Stimulated activated CD8-positive, alpha-beta memory T cell treated with anti-CD3 and anti-CD28 coated beads, Interleukin-12 subunit alpha, Interleukin-12 subunit beta, amount 100 ng/mL, for 24 hours (primary cell): ENCODE results near the gene AKR1D1.
"Not testable (repeated sequence)": the region's sequence is repeated elsewhere in the genome, so short reads cannot be mapped to it uniquely, and the experiment has no call there.

ENCODE experiments used
- DNase-seq: peaks from one replicate; pipeline ENCODE4 v3.0.0-alpha.2; 2020; ENCODE audit errors: extremely low read depth

AKR1D1 gene

DNA sequence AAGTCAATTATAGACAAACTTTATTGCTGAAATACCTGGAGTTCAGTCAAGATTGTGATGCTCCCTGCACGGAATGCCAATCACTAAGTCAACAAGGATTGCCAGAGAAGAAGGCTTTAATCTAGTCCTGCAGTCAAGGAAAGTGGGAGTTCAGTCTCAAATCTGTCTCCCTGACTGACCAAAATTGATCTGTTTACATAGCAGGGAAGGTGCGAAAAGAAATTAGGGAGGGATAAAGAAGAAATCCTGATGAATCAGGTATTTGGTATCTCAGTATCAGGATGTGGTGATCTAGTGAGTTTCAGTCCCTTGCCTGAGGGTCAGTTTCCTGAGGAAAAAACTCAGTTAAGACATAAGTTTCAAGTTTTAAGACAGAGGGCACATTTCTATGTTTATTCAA, 2.1 kb upstream of the AKR1D1 start:
- no peak for DNase-seq

DNA sequence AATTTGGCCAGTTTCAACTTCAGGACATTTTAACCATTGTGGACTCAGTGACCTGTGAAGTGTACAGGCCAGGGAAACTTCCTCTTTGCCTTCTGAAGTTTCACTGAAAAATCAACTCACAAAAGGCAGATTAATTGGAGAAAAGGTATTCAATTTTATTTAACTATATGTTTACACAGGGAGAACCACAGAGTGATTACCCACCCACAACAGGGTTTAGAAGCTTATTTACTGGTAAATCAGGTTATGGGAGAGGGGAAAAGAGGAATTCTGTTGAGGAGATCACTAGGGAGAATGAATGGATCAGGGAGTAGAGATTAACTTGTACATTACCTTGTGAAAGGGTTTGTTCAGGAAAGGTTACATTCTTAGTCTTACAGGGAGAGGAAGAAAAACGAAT, 1.7 kb upstream of the AKR1D1 start:
- DNase-seq: no peak

DNA sequence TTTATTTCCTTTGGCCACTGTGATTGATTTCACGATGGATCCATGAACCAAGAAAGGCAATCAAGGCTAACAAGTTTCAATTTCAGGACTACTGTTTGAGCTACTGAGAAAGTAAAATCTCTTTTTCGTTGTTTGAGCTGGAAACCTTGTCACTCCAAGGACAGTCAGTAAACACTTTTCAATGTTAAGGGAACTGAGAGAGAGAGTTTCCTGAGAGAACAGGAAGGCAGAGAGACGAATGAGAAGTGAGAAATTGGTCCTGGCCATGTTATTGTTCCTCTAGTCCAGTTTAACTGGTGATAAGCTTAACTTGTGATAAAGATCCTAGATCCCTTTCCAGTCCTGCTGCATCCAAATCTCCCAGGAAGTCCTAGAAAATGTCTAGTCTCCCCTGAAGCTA, 909 bp upstream of the AKR1D1 start:
- DNase-seq: no peak

DNA sequence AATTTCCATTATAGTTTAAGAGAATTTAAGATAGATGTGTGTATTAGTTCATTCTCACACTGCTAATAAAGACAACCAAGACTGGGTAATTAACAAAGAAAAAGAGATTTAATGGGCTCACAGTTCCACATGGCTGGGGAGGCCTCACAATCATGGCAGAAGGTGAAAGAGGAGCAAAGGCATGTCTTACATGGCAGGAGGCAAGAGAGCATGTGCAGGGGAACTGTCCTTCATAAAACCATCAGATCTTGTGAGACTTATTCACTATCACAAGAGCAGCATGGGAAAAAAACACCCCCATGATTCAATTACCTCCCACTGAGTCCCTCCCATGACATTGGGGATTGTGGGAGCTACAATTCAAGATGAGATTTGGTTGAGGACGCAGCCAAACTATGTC, 473 bp upstream of the AKR1D1 start:
- not testable (repeated sequence) for DNase-seq

DNA sequence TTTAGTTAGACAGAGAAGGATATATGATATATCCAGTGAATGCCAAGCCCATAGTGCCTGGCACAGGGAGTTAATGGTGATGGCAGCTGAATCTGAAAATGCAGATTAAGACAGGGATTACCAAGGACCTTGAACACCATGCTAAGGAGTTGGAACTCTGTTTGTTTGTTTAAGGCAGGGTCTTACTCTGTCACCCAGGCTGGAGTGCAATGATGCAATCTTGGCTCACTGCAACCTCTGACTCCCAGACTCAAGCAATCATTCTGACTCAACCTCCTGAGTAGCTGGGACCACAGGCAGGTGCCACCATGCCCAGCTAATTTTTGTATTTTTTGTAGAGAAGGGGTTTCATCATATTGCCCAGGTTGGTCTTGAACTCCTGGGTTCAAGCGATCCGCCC, 1.6 kb downstream of the AKR1D1 start:
- no peak for DNase-seq

DNA sequence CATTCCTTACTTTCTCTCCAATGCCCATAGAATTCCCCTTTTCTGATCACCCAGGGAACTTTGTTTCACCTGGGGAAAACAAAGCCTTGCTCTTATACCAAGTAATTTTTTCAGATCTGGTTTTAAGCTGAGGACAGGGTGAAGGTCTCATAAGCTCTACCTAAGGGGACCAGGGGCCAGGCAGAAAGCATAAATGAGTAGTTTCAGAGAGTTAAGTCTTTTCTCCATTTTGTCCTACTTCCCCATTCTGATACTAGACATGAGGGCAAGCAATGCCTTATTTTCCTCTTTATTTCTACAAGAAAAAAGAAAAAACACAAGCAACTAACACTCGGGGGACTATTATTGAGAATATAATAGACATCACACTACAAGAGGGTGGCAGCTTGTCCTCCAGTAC, 2.9 kb downstream of the AKR1D1 start:
- no peak for DNase-seq

DNA sequence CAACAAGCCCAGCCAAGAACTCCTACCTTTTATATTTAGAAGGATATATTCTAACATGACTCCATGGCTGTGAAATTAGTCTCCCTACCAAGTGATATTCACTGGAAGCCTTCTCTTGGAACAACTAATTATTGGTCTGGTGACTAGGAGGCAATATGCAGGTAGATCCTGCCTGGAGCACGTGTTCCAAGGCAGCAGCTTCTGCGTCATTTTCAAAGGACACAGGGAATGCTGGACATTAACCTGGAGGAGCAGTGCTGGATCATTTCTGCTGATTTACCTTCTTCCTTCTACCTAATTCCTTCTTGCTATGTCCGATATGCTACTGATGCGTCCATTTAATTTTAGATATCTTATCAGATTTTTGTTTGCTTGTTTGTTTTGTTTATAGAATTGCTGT, 5.6 kb downstream of the AKR1D1 start:
- no peak for DNase-seq

DNA sequence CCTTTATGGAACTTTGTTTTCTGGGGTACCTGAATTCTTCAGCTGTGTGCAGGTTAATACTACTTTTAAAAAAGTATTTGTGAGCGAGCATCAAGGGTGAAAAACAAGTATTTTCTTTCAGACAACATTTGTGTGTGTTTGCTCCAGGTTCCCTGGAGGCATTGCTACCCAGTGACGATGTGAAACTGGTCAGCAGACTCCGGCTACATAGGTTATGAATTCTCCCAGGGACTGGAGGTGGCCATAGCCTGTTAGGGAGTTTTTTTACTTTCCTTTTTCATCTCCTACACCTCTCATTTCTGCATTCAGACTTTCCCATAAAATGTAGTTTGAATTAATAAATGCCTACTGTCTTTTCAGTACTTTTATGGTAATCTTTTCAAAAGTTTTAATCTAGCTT, 7.6 kb downstream of the AKR1D1 start:
- no peak for DNase-seq

DNA sequence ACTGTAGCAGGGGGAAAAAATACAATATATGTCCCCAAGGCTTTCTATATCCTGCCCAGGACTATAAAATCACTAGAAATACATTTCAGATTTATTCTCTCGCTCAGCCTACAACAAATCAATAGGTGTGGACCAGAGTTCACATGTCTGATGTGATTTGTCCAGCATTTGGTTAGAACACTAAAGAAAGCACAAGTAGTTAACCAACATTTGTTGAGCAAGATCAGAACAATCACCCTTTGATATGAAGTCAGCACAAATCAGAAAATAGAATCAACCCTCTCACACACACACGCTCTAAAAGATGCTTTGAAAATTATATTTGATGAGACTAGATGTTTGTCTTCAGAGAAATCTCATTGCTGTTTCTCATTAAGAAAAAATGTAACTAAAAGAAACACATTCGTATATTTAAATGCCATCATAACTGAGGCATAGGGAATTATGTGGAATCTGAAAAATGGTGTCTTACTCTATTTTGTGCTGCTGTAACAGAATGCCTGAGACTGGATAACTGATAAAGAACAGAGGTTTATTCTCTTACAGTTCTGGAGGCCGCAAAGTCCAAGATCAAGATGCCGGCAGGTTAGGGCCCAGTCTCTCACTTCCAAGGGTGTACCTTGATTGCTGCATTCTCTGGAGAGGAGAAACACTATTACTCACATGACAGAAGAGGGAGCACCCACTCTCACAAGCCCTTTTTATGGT, 10.5 kb downstream of the AKR1D1 start:
- no peak for DNase-seq

DNA sequence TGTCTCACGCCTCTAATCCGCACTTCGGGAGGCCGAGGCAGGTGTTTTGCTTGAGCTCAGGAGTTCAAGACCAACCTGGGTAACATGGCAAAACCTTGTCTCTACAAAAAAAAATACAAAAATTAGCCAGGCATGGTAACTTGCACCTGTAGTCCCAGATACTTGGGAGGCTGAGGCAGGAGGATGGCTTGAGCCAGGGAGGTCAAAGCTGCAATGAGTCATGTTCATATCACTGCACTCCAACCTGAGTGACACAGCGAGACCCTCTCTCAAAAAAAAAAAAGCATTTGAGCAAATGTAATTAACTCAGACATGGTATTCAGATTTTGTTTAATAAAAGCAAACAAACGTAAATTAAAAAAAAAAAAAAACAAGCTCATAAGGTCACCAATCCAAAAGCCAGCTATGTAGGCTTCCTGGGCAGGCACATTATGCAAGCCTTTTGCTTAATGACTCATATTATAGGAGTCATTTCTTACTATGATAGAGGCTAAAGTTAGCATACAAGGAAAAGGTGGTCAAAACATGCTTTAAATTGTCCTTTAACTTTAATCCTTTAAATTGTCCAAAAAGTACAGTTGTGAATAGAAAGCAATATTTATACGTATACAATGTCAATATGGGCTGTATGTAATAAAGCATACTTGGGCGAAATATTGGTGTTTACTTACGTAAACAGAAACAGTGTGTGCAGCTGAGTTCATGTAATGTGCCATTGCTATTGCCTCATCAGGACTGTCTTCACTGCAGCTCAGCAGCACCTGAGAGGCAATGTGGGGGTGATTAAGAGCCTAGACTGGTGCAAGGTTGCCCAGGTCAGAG, 13.0 kb downstream of the AKR1D1 start:
- no peak for DNase-seq

DNA sequence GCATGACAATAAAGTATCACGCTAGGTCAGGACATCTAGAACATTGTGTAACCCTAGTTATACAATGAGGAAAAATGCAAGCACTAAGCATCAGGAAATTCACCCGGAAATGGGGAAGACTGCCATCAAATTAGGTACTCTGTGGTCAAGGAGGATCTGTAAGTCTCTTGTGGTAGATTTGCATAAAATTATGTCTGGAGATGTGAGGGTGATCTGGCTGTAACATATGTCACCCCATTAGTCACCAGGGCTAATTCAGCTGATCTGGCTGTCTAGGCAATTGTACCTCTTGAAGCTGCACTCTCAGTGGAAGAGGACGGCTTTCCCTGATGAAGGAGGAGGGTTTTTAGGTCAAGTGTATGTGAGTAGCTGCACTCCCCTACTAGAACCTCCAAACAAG, 14.8 kb downstream of the AKR1D1 start:
- no peak for DNase-seq

DNA sequence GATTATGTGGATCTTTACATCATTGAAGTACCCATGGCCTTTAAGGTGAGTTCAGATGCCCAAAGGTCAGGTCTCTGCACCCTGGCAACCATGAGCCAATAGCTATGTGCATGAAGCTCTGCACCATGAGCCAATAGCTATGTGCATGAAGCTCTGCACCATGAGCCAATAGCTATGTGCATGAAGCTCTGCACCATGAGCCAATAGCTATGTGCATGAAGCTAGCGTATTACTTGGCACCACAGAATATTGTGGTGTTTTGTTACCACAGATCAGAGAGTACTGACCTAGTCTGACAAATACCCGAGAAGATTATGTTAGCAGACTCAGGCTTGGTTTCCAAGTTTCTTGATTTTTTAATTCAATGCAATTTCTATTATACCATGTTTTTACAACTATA, 15.6 kb downstream of the AKR1D1 start:
- not testable (repeated sequence) for DNase-seq

DNA sequence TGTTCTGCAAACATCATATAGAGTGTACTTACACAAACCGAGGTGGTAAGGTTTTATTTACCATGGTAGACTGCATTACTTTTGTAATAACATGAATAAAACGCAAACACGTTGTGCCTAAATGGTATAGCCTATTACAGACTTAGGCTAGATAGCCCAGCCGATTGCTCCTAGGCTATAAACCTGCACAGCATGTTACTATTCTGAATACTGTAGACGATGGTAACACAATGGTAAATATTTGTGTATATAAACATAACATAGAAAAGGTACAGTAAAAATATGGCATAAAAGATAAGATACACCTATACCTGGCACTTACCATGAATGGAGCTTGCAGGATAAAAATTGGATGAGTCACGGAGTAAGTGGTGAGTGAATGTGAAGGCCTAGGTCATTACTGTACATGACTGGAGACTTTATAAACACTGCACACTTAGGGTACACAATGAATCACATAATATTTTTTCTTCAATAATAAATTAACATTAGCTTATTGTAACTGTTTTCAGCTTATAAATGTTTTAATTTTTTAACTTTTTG, 16.3 kb downstream of the AKR1D1 start:
- DNase-seq: no peak

DNA sequence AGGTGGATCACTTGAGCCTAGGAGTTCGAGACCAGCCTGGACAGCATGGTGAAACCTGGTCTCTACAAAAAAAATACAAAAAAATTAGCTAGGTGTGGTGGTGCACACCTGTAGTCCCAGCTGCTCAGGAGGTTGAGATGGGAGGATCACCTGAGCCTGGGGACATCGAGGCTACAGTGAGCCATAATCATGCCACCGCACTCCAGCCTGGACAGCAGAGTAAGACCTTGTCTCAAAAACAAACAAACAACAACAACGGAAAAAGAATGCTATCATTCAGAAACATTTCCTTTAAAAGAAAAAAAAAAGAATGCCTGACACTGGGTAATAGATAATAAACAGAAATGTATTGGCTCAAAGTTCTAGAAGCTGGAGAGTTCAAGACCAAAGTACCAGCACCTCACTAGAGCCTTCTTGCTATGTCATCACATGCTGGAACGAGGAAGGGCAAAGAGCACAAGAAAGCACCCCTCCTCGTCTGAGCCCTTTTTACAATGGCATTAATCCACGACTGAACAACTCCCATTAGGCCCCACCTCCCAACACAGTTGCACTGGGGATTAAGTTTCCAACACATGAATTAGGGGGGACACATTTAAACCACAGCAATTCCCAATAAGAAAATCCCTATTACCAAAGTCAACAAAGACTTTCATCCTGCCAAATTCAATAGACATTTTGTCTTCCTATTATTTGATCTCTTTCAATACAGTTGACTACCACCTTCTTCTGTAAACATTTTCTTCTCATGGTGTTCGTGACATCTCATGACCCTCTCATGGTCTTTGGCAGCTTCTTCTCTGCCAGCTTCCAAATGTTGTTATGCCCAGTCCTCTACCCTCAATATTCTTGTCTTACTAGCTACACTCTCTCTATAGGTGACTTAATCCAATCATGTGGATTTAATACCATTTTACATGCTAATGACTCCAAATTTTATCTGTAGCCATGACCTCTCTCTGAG, 20.0 kb downstream of the AKR1D1 start:
- DNase-seq: no peak

DNA sequence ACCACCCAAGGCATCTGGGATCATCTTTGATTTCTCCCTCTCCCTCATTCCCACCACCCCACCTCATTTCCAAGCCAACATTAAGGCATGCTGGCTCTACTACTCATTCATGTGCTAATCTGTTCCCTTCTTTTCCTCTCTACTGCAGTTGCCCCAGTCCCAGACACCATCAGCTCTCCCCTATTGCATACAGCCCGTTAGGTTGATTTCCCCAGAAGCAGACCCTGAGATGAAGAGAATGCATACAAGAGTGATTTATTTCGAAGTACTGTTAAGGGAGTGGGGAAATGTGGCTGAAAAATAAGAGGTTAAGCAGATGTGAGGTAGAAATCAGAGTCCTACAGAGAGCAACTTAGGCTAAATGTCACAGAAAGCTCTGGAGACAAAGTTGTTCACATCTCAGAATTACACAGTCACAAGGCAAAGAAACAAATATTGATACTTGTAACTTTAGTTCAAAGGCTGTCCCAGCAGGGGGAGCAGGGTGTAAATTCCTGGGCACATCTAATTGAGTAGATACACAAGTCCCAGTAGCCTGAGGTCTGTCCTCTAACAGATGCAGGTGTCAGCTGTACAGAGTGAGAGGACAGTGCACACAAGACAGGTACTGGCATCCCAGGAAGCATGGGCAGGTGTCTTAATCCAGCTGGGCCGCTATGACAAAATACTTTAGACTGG, 20.9 kb downstream of the AKR1D1 start:
- no peak for DNase-seq

DNA sequence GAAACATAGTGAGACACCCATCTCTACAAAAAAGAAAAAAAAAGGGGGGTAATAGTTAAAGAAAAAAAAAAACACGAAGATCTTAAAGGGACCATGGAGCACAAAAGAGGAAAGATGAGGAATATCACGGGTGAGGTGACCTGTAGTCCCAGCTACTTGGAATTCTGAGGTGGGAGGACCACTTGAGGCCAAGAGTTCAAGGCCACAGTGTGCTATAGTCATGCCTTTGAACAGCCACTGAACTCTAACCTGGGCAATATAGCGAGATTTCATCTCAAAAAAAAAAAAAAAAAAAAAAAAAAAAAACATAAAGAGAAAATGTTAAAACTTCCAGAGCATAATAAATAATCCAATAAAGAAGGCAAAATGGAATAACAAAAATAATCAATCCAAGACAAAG, 23.6 kb downstream of the AKR1D1 start:
- no peak for DNase-seq

DNA sequence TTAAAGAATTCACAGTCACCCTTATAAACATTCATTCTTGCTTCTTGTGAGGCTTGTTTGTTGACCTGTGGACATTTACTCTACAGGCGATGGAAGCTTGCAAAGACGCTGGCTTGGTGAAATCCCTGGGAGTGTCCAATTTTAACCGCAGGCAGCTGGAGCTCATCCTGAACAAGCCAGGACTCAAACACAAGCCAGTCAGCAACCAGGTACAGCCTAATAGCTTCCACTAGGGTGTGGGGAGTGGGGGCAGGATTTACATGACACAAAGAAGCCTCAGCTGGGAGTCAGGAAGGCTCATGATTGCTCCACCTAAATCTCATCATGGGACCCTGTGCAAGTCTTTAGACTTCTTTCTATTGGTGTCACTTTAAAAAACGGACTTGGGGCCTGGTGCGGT, 29.0 kb downstream of the AKR1D1 start:
- no peak for DNase-seq

DNA sequence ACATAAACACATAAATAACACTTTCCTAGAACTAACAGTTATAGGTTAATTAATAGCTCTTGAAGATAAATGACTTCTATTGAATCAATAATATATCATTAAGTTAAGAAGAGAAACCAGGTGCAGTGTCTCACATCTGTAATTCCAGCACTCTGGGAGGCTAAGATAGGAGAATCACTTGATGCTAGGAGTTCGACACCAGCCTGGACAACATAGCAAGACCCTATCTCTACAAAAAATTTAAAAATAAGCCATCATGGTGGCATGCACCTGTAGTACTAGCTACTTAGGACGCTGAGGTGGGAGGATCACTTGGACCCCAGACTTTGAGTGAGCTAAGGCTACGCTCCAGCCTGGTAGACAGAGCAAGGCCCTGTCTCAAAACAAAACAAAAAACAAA, 38.8 kb downstream of the AKR1D1 start:
- DNase-seq: no peak

DNA sequence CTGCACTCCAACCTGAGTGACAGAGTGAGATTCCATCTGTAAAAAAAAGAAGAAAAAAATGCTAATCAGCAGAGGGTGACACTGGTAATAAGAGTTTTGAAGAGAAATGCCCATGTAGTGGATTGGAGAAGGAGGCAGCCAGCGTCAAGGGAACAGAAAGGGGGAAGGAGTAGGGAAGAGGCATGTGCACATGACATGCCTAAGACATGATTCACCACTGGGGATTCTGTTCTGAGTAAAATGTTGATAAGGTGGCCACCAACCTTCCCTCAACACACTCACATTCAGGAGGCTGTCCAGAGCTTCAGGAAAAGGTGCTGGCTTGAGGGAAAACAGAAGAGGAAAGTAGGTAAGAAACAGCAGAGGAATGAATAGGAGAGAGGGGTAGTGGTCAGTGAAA, 39.9 kb downstream of the AKR1D1 start:
- DNase-seq: no peak

DNA sequence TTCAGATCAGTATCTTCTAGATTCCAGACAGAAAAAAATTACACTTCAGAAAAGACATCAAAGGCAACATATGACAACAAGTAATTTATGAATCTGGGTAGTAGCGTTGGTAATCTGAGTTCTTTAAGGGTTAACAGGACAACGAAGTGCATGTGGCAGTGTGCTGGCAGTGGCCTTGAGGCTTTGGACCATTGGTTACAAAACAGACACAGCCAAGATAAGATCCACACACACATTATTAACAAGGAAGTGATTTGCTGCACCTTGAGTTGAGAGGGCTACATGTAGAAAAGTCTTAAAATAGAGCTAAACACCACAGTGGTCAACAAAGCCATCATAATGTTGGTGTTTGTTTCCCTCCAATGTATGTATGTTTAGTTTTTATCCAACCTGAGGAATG, 40.6 kb downstream of the AKR1D1 start:
- no peak for DNase-seq

DNA sequence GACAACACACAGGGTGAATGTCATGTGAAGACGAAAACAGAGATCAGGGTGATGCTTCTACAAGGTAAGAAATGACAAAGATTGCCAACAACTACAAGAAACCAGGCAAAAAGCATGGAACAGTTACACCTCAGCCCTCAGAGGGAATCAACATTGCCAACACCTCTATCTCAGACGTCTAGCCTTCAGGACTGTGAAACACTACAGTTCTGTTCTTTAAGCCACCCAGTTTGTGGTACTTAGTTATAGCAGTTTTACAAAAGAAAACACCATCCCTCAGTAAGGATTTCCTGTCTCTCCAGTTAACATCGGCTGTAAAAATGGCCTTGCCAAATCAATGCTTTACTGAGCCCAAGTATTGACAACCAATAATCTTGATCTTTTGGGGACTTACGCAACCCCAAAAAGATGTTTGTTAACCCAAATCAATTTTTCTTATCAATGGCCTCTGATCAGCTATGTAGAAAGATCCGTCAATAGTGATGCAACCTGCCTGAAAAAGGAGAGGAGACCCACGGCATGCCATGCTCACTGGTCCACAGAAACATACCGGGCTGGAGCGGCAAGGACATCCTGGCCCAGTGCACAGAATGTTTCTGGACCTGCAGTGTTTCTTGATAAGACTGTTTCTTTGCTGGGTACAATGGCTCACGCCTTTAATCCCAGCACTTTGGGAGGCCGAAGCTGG, 44.0 kb downstream of the AKR1D1 start:
- DNase-seq: no peak
